Endothelial cell of umbilical vein (primary cell): ENCODE data around the gene PARK7. TPM values are rescaled to one million over a fixed set of nuclear protein-coding genes. Genes with fewer than 3 reads are reported as not detected.

Source experiments
- BruUV-seq: library from RNA; stranded (reverse); fragments of 400-500 nt; replicated peaks from 2 replicates; lab custom pipeline; 2021; lab: Mats Ljungman, UMichigan
- CTCF ChIA-PET: fragments of 300-600, 350-600 bp; sonication (Branson Sonifier 250); formaldehyde crosslinking; loops from one replicate; lab custom pipeline; 2021; ENCODE audit warnings: antibody characterized with exemption, inconsistent platforms; lab: Charles Lee
- POLR2A ChIA-PET: fragments of 300-600, 350-600 bp; sonication (Branson Sonifier 250); formaldehyde crosslinking; loops from one replicate; lab custom pipeline; 2021; ENCODE audit warnings: antibody characterized with exemption, inconsistent platforms; lab: Charles Lee
- DNase-seq: peaks from one replicate; pipeline ENCODE4 v3.0.0-alpha.2; 2011; ENCODE audit warnings: low read depth, low spot score
- FAIRE-seq: peaks from 2 replicates; lab custom pipeline; 2011; peaks lifted over from hg19 to GRCh38; lab: Jason Lieb, UNC
- H2AFZ ChIP-seq: 2 replicates; pipeline ENCODE4 v1.6.0; 2012; ENCODE audit warnings: low read depth, low read length, control low read depth, inconsistent platforms
- H3K27ac ChIP-seq: 2 replicates; pipeline ENCODE4 v1.5.1; 2011; ENCODE audit warnings: low read depth, mild to moderate bottlenecking, control low read depth, low read length, moderate library complexity; ENCODE audit not compliant: insufficient read depth
- H3K27me3 ChIP-seq, 2 experiments: 2 replicates each; pipeline versions ENCODE4 v1.6.0 to v1.6.1; 2011; ENCODE audit warnings: low read length in 2 of 2, mixed read lengths in 1 of 2; ENCODE audit not compliant: control insufficient read depth in 2 of 2, insufficient read depth in 2 of 2
- H3K36me3 ChIP-seq, 2 experiments: 2 replicates in 1 of 2; 3 replicates in 1 of 2; pipeline ENCODE4 v1.5.1; 2011; ENCODE audit warnings: low read length in 2 of 2, mild to moderate bottlenecking in 1 of 2, moderate library complexity in 1 of 2; ENCODE audit not compliant: control insufficient read depth in 2 of 2, insufficient read depth in 2 of 2; ENCODE audit errors: extremely low read depth in 1 of 2
- H3K4me1 ChIP-seq: 3 replicates; pipeline ENCODE4 v1.5.1; 2011; ENCODE audit warnings: mild to moderate bottlenecking, low read length; ENCODE audit not compliant: control insufficient read depth, insufficient read depth; ENCODE audit errors: extremely low read depth
- H3K4me2 ChIP-seq: 2 replicates; pipeline ENCODE4 v1.6.1; 2011; ENCODE audit warnings: low read length, control low read depth, mixed read lengths; ENCODE audit not compliant: insufficient read depth
- H3K4me3 ChIP-seq, 3 experiments: fragments of 200-600 bp in 1 of 3; sonication (generic), shearing (Covaris generic) in 1 of 3; replicated peaks in 1 of 3; 2 replicates each; pipeline ENCODE4 v1.5.1; 2011 to 2016; ENCODE audit warnings: control low read depth in 3 of 3, low read length in 3 of 3, mild to moderate bottlenecking in 2 of 3, inconsistent platforms in 1 of 3, low read depth in 1 of 3, moderate library complexity in 1 of 3; ENCODE audit not compliant: insufficient read depth in 1 of 3
- H3K79me2 ChIP-seq: 2 replicates; pipeline ENCODE4 v1.6.0; 2012; ENCODE audit warnings: low read length, inconsistent platforms; ENCODE audit not compliant: control insufficient read depth, insufficient read depth
- H3K9ac ChIP-seq: replicated peaks from 2 replicates; pipeline ENCODE3; 2011; ENCODE audit warnings: low read length, control low read depth; ENCODE audit not compliant: insufficient read depth; ENCODE audit errors: extremely low read depth
- H3K9me1 ChIP-seq: replicated peaks from 3 replicates; pipeline ENCODE4 v1.6.0; 2011; ENCODE audit warnings: mild to moderate bottlenecking, low read length; ENCODE audit not compliant: control insufficient read depth, insufficient read depth; ENCODE audit errors: extremely low read depth
- H3K9me3 ChIP-seq: replicated peaks from 2 replicates; pipeline ENCODE4 v1.5.1; 2012; ENCODE audit warnings: low read length, inconsistent platforms; ENCODE audit not compliant: control insufficient read depth, insufficient read depth
- H4K20me1 ChIP-seq: replicated peaks from 2 replicates; pipeline ENCODE3; 2011; ENCODE audit warnings: mild to moderate bottlenecking, low read length; ENCODE audit not compliant: control insufficient read depth, insufficient read depth; ENCODE audit errors: extremely low read depth
- CTCF ChIP-seq, 2 donors: IDR thresholded peaks; 1 replicate in 1 of 2; 2 replicates in 1 of 2; pipeline ENCODE4 v1.5.1; 2011; ENCODE audit warnings: low read length in 2 of 2, mild to moderate bottlenecking in 2 of 2, moderate library complexity in 2 of 2, control low read depth in 1 of 2, inconsistent platforms in 1 of 2, low read depth in 1 of 2; ENCODE audit not compliant: insufficient read depth in 1 of 2; ENCODE audit errors: extremely low read depth in 1 of 2
- EZH2 ChIP-seq: IDR thresholded peaks from 2 replicates; pipeline ENCODE4 v1.6.1; 2012; ENCODE audit warnings: borderline replicate concordance, low read depth, mild to moderate bottlenecking, moderate library complexity, low read length, inconsistent platforms; ENCODE audit not compliant: severe bottlenecking
- FOS ChIP-seq: IDR thresholded peaks from 2 replicates; pipeline ENCODE4 v1.6.1; 2011; ENCODE audit warnings: mild to moderate bottlenecking, low read length, moderate library complexity, borderline replicate concordance; ENCODE audit not compliant: insufficient read depth
- GATA2 ChIP-seq: IDR thresholded peaks from 2 replicates; pipeline ENCODE4 v1.7.0; 2011; ENCODE audit warnings: low read depth, mild to moderate bottlenecking, moderate library complexity, mixed read lengths, low read length; ENCODE audit not compliant: insufficient read length, insufficient read depth
- JUN ChIP-seq: IDR thresholded peaks from 2 replicates; pipeline ENCODE4 v1.6.1; 2011; ENCODE audit warnings: borderline replicate concordance, low read depth; ENCODE audit not compliant: insufficient read length, insufficient read depth
- MAX ChIP-seq: IDR thresholded peaks from 2 replicates; pipeline ENCODE4 v1.6.1; 2011; ENCODE audit not compliant: insufficient read depth, insufficient read length
- MYC ChIP-seq: IDR thresholded peaks from one replicate; pipeline ENCODE4 v1.6.1; 2011; ENCODE audit warnings: mild to moderate bottlenecking, low read depth, low read length
- POLR2A ChIP-seq: IDR thresholded peaks from 2 replicates; pipeline ENCODE4 v1.6.1; 2012; ENCODE audit warnings: low read depth, mild to moderate bottlenecking, control low read depth, low read length
- POLR2AphosphoS5 ChIP-seq: IDR thresholded peaks from 2 replicates; pipeline ENCODE4 v1.6.1; 2012; ENCODE audit warnings: low read depth, mild to moderate bottlenecking, control low read depth, low read length, moderate library complexity; ENCODE audit not compliant: insufficient read depth
- dilution Hi-C: fragments of 300-500 bp; cut with MboI; formaldehyde crosslinking; loops from one replicate; pipeline ENCODE4 v1.15.0; 2019; ENCODE audit warnings: low sequenced_read_pairs; ENCODE audit not compliant: extremely low pct_ligation_motif_present
- intact Hi-C: fragments of 100-400 bp; cut with micrococcal nuclease; formaldehyde crosslinking; loops from one replicate; pipeline ENCODE4 v1.10.0; 2022
- polyA plus RNA-seq, 4 experiments: library from polyadenylated mRNA; depleted of rRNA in 3 of 4; stranded (reverse) in 3 of 4; unstranded in 1 of 4; fragments of >200 nt; gene quantifications; 2 replicates each; pipeline versions ENCODE4 v1.2.1 to v1.2.3, GENCODE V29; 2011 to 2012; ENCODE audit warnings: missing spikeins in 1 of 4
- total RNA-seq: library from RNA; stranded (reverse); gene quantifications from 2 replicates; pipeline ENCODE4 v1.2.3, GENCODE V29; 2021

Gene PARK7
- total and polyA plus RNA-seq, 2 donors (not counting 3 experiments of a cell fraction or from before 2014, with no cell fraction given): 203 to 294 TPM

GRCh38 chr1:7992885-7993284 lies 31.4 kb downstream of the PARK7 start:
- FAIRE-seq (no peak), DNase-seq (no peak)
- Histone ChIP-seq H3K9me3 (no peaks in the 10 kb centered on the region), H3K27ac (no peak overlapping the region), H3K79me2 (no peaks in the 10 kb centered on the region), H3K9ac (no peak overlapping the region), H4K20me1 (no peaks in the 10 kb centered on the region), H3K9me1 (no peaks in the 10 kb centered on the region), H3K4me1 (no peaks in the 10 kb centered on the region), H3K4me3 (no peak overlapping the region), H3K4me2 (no peak overlapping the region), H3K27me3 (no peaks in the 10 kb centered on the region), H2AFZ (no peak overlapping the region), H3K36me3 (no peaks in the 10 kb centered on the region)
- intact Hi-C loops (no loop called here), dilution Hi-C loops (no loop called here)
- no TSS peak for BruUV-seq
- TF ChIP-seq MYC: no peak
- TF ChIP-seq GATA2: no peak
- no peak for TF ChIP-seq FOS
- TF ChIP-seq CTCF (IDR thresholded peaks at IDR 0.05; ENCODE audit: extremely low read depth in 1 of 2, insufficient read depth in 1 of 2, low read depth in 1 of 2, low read length in 2 of 2): no peak
- TF ChIP-seq POLR2A: no peak
- no peak for TF ChIP-seq POLR2AphosphoS5
- no peak for TF ChIP-seq JUN
- no peak for TF ChIP-seq MAX
- TF ChIP-seq EZH2: no peak
- ChIA-PET POLR2A (no interaction called here), CTCF (interaction anchor here (0.6 kb wide), 1 partner anchor 1631 kb away, joined by 3 read pairs; no protein-coding TSS in a partner anchor)
